ENCODE data around the gene RFPL1. TPM values are rescaled to one million over a fixed set of nuclear protein-coding genes. Genes with fewer than 3 reads are reported as not detected.

The RFPL1 gene
- total and polyA plus RNA-seq, 2 of the 13 experiments (the other 11 are each of a cell fraction or from before 2014, with no cell fraction given), result not detected

DNA sequence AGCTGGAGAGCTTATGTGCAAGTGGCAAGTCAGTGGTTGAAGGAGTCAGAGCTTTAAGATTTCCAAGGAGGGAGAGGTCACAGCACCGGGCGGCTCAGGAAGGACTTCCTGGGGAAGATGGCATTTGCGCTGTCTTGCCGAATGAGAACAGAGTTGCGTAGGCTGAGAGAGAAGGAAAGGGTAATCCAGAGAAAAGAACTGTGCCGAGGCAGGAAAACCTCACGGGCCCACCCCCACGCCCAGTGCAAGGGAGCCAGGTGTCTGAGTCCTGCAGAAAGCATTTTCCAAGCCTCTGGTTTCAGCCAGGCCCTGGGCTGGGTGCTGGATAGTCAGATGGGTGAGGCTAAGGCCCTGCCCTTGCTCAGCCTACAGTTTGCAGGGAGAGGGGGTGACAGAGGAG lies 46.8 kb upstream of the RFPL1 start:
- H3K27me3 ChIP-seq (ENCODE audit: control insufficient read depth in 1 of 2, insufficient read depth in 2 of 2, low read length in 2 of 2), result no peaks in the 10 kb centered on the region
- no peaks in the 10 kb centered on the region for H3K9me3 ChIP-seq (ENCODE audit: low read length)
- WGBS (ENCODE audit: low lambda C conversion rate), result 80% methylated on average over 8 of the region's 8 CpGs
- ChIA-PET CTCF (ENCODE audit: low intra/inter-chr PET ratio, low total read pairs) (no interaction called here), POLR2A (no interaction called here)
- intact Hi-C loops (cut with micrococcal nuclease; ENCODE audit: unreplicated experiment) (no loop called here), in situ Hi-C loops (cut with HindIII; ENCODE audit: extremely low pct_ligation_motif_present, low pct_unique_long_range_greater_than_20kb) (loop anchor here (10.0 kb wide), 1 partner anchor 123 kb away; no protein-coding TSS in a partner anchor)
- no peaks in the 10 kb centered on the region for H4K20me1 ChIP-seq (ENCODE audit: insufficient read depth, low read length)
- no peak for FAIRE-seq
- H3K27ac ChIP-seq (ENCODE audit: extremely low read length, insufficient read depth, low read length), result no peak overlapping the region
- H3K4me3 ChIP-seq (replicated peaks in 1 of 3; ENCODE audit: insufficient read depth in 1 of 3, low read depth in 2 of 3, low read length in 3 of 3), result no peak overlapping the region
- H3K36me3 ChIP-seq (replicated peaks in 1 of 2; ENCODE audit: control insufficient read depth in 1 of 2, insufficient read depth in 2 of 2, low read length in 2 of 2), result no peaks in the 10 kb centered on the region
- no TSS peak for BruUV-seq (replicated peaks)
- H3K4me1 ChIP-seq (ENCODE audit: insufficient read depth, low read length), result peaks cover 53% of the 10 kb centered on the region
- no peak overlapping the region for H3K4me2 ChIP-seq (ENCODE audit: low read depth, low read length)
- TF ChIP-seq, protein P1, sequence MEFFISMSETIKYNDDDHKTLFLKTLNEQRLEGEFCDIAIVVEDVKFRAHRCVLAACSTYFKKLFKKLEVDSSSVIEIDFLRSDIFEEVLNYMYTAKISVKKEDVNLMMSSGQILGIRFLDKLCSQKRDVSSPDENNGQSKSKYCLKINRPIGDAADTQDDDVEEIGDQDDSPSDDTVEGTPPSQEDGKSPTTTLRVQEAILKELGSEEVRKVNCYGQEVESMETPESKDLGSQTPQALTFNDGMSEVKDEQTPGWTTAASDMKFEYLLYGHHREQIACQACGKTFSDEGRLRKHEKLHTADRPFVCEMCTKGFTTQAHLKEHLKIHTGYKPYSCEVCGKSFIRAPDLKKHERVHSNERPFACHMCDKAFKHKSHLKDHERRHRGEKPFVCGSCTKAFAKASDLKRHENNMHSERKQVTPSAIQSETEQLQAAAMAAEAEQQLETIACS (CRISPR knock-in tag; IDR thresholded peaks at IDR 0.05), result no peak
- H3K79me2 ChIP-seq (ENCODE audit: insufficient read depth, low read length), result peaks cover 10% of the 10 kb centered on the region
- no peak for DNase-seq (ENCODE audit: low spot score)
- H3K9ac ChIP-seq (ENCODE audit: insufficient read depth, low read depth, low read length), result no peak overlapping the region
- no peak for ATAC-seq
- H2AFZ ChIP-seq (ENCODE audit: low read length), result peak overlapping the region; percentile 54

DNA sequence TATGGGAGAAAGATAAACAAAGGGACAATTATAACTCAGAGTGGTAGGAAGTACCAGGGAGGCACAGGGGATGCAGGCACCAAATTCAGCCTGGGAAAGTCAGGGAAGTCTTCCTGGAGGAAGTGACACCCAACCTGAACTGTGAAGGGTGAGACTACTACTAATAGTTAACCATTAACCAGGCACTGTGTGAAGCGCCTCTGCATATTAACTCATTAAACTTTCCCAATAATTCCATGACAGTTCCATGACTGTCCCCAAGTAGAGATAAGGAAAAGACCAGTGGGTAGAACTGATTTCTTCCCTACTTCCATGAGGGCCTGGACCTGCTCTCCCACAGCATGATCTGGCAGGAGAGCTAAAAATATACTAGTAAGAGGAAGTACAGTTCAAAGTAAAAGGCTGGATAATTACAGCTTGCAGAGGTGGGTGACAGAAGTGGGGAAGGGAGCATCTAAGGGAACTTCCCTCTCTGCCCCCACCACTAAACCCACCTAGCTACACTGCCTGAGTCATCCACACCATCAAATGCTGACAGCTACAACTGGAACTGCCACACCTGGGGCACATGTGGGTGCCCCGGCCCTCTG lies 45.3 kb upstream of the RFPL1 start:
- intact Hi-C loops (cut with micrococcal nuclease; ENCODE audit: unreplicated experiment), result no loop called here
- ChIA-PET POLR2A (no interaction called here), CTCF (ENCODE audit: low intra/inter-chr PET ratio, low total read pairs) (no interaction called here)
- Histone ChIP-seq H3K9ac (ENCODE audit: insufficient read depth, low read depth, low read length) (no peak overlapping the region), H3K4me3 (replicated peaks in 1 of 3; ENCODE audit: insufficient read depth in 1 of 3, low read depth in 2 of 3, low read length in 3 of 3) (no peak overlapping the region), H3K79me2 (ENCODE audit: insufficient read depth, low read length) (no peaks in the 10 kb centered on the region), H3K27ac (ENCODE audit: extremely low read length, insufficient read depth, low read length) (no peak overlapping the region), H3K36me3 (replicated peaks in 1 of 2; ENCODE audit: control insufficient read depth in 1 of 2, insufficient read depth in 2 of 2, low read length in 2 of 2) (no peaks in the 10 kb centered on the region), H3K27me3 (ENCODE audit: control insufficient read depth in 1 of 2, insufficient read depth in 2 of 2, low read length in 2 of 2) (no peaks in the 10 kb centered on the region; a peak in 1 of 5 replicates), H3K9me3 (ENCODE audit: low read length) (no peaks in the 10 kb centered on the region), H3K4me1 (ENCODE audit: insufficient read depth, low read length) (peaks cover 41% of the 10 kb centered on the region), H2AFZ (ENCODE audit: low read length) (no peak overlapping the region), H4K20me1 (ENCODE audit: insufficient read depth, low read length) (no peaks in the 10 kb centered on the region), H3K4me2 (ENCODE audit: low read depth, low read length) (peak overlapping the region; percentile 13; the same call in 1 of the 2 replicates)
- 20% methylated on average over 2 of the region's 2 CpGs for WGBS (ENCODE audit: low lambda C conversion rate)
- ATAC-seq, result no peak
- in situ Hi-C loops (cut with HindIII; ENCODE audit: extremely low pct_ligation_motif_present, low pct_unique_long_range_greater_than_20kb), result loop anchor here (10.0 kb wide), 1 partner anchor 122 kb away; no protein-coding TSS in a partner anchor
- DNase-seq (ENCODE audit: low spot score), result no peak
- TF ChIP-seq ZMYM3 (CRISPR knock-in tag; IDR thresholded peaks at IDR 0.05) (peak; percentile 55; the same call in 1 of the 2 replicates), NFE2 (CRISPR knock-in tag; IDR thresholded peaks at IDR 0.05) (no peak), ZFP36 (IDR thresholded peaks at IDR 0.05; ENCODE audit: borderline replicate concordance, low read depth, low read length, partially characterized antibody) (peak; percentile 97), ZNF652 (CRISPR knock-in tag; IDR thresholded peaks at IDR 0.05; ENCODE audit: borderline replicate concordance, low read depth) (0 out of 2 replicates have a peak, but pooled peaks have one; percentile 15), NFE2L1 (CRISPR knock-in tag; IDR thresholded peaks at IDR 0.05; ENCODE audit: borderline replicate concordance) (no peak), RCOR2 (CRISPR knock-in tag; IDR thresholded peaks at IDR 0.05) (no peak)
- TF ChIP-seq, protein P2, sequence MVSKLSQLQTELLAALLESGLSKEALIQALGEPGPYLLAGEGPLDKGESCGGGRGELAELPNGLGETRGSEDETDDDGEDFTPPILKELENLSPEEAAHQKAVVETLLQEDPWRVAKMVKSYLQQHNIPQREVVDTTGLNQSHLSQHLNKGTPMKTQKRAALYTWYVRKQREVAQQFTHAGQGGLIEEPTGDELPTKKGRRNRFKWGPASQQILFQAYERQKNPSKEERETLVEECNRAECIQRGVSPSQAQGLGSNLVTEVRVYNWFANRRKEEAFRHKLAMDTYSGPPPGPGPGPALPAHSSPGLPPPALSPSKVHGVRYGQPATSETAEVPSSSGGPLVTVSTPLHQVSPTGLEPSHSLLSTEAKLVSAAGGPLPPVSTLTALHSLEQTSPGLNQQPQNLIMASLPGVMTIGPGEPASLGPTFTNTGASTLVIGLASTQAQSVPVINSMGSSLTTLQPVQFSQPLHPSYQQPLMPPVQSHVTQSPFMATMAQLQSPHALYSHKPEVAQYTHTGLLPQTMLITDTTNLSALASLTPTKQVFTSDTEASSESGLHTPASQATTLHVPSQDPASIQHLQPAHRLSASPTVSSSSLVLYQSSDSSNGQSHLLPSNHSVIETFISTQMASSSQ (IDR thresholded peaks at IDR 0.05; ENCODE audit: low read depth), result peak; percentile 66
- TF ChIP-seq, protein P2 (CRISPR knock-in tag; IDR thresholded peaks at IDR 0.05; ENCODE audit: borderline replicate concordance), result no peak
- no peak for FAIRE-seq
- no TSS peak for BruUV-seq (replicated peaks)
